ENCODE data around the gene VWA8. TPM values are rescaled to one million over a fixed set of nuclear protein-coding genes. Genes with fewer than 3 reads are reported as not detected.

VWA8 gene
- polyA plus RNA-seq, 1 experiment: 12.4 TPM

GRCh38 chr13:41533266-41534052, 427.4 kb downstream of the VWA8 start:
- Histone ChIP-seq H3K27me3 (ENCODE audit: control insufficient read depth, insufficient read depth, low read length) (no peaks in the 10 kb centered on the region), H3K4me3 (ENCODE audit: low read depth, low read length) (no peak overlapping the region), H3K9me3 (ENCODE audit: control insufficient read depth, insufficient read depth, low read length) (no peaks in the 10 kb centered on the region), H3K27ac (ENCODE audit: low read depth, low read length) (no peak overlapping the region)
- DNase-seq (ENCODE audit: low read depth, low spot score): no peak
- CTCF ChIA-PET: interaction anchor here (1.3 kb wide), 1 partner anchor 119 kb away, joined by 4 read pairs; no protein-coding TSS in a partner anchor
- POLR2A ChIA-PET: no interaction called here
- TF ChIP-seq, protein P1, sequence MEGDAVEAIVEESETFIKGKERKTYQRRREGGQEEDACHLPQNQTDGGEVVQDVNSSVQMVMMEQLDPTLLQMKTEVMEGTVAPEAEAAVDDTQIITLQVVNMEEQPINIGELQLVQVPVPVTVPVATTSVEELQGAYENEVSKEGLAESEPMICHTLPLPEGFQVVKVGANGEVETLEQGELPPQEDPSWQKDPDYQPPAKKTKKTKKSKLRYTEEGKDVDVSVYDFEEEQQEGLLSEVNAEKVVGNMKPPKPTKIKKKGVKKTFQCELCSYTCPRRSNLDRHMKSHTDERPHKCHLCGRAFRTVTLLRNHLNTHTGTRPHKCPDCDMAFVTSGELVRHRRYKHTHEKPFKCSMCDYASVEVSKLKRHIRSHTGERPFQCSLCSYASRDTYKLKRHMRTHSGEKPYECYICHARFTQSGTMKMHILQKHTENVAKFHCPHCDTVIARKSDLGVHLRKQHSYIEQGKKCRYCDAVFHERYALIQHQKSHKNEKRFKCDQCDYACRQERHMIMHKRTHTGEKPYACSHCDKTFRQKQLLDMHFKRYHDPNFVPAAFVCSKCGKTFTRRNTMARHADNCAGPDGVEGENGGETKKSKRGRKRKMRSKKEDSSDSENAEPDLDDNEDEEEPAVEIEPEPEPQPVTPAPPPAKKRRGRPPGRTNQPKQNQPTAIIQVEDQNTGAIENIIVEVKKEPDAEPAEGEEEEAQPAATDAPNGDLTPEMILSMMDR (IDR thresholded peaks at IDR 0.05; ENCODE audit: low read depth, low read length): no peak

- TF ChIP-seq, protein P1 (IDR thresholded peaks at IDR 0.05; ENCODE audit: low read depth, low read length): no peak
- Histone ChIP-seq H3K9me3 (ENCODE audit: control insufficient read depth, insufficient read depth, low read length) (no peaks in the 10 kb centered on the region), H3K27me3 (ENCODE audit: control insufficient read depth, insufficient read depth, low read length) (no peaks in the 10 kb centered on the region), H3K27ac (ENCODE audit: low read depth, low read length) (no peak overlapping the region), H3K4me3 (ENCODE audit: low read depth, low read length) (no peak overlapping the region)
- no peak for DNase-seq (ENCODE audit: low read depth, low spot score)
- CTCF ChIA-PET: interaction anchor here (0.6 kb wide), 1 partner anchor 143 kb away, joined by 3 read pairs; no protein-coding TSS in a partner anchor
- POLR2A ChIA-PET: no interaction called here
Measured at GRCh38 chr13:41528021-41528420, 432.9 kb downstream of the VWA8 start.

- Histone ChIP-seq H3K4me3 (ENCODE audit: low read depth, low read length) (no peak overlapping the region), H3K27ac (ENCODE audit: low read depth, low read length) (no peak overlapping the region), H3K27me3 (ENCODE audit: control insufficient read depth, insufficient read depth, low read length) (no peaks in the 10 kb centered on the region), H3K9me3 (ENCODE audit: control insufficient read depth, insufficient read depth, low read length) (no peaks in the 10 kb centered on the region; the same call in 1 of the 2 replicates)
- ChIA-PET POLR2A (no interaction called here), CTCF (no interaction called here)
- TF ChIP-seq, protein P1 (IDR thresholded peaks at IDR 0.05; ENCODE audit: low read depth, low read length): no peak
- no peak for DNase-seq (ENCODE audit: low read depth, low spot score)
Measured at GRCh38 chr13:41520660-41521630, 440.0 kb downstream of the VWA8 start.

- no peaks in the 10 kb centered on the region; the same call in 1 of the 2 replicates for H3K9me3 ChIP-seq (ENCODE audit: control insufficient read depth, insufficient read depth, low read length)
Measured at GRCh38 chr13:41520016-41520659, 440.8 kb downstream of the VWA8 start.

More at GRCh38 chr13:41520016-41520659, 440.8 kb downstream of the VWA8 start:
- ChIA-PET CTCF (no interaction called here), POLR2A (interaction anchor here (0.6 kb wide), 1 partner anchor 14 kb away, joined by 3 read pairs; no protein-coding TSS in a partner anchor)
- no peak for DNase-seq (ENCODE audit: low read depth, low spot score)
- TF ChIP-seq, protein P1 (IDR thresholded peaks at IDR 0.05; ENCODE audit: low read depth, low read length): no peak
- no peaks in the 10 kb centered on the region for H3K27me3 ChIP-seq (ENCODE audit: control insufficient read depth, insufficient read depth, low read length)
- H3K4me3 ChIP-seq (ENCODE audit: low read depth, low read length): no peak overlapping the region
- H3K27ac ChIP-seq (ENCODE audit: low read depth, low read length): no peak overlapping the region

Small RNA genes within 50 kb of the gene (small RNA-seq; reads per million reads assigned to genes)
- gene RN7SL515P (ENCODE audit: insufficient read length, low read depth): not detected
- not detected for gene RNU6-74P (ENCODE audit: insufficient read length, low read depth)
- gene RPS28P8 (ENCODE audit: insufficient read length, low read depth): not detected

Other genes starting within 250 kb of the VWA8 start
- 3.3 and 4.3 TPM in 2 replicates for gene DGKH, start 87.5 kb upstream of the VWA8 start, polyA plus RNA-seq (2011; rRNA removed)